ENCODE data around the gene FETUB. TPM values are rescaled to one million over a fixed set of nuclear protein-coding genes. Genes with fewer than 3 reads are reported as not detected.

Gene FETUB
- total and polyA plus RNA-seq, 7 donors, result 0.46 TPM; not detected in 6

GRCh38 chr3:186648851-186649250 lies 8.7 kb downstream of the FETUB start:
- WGBS, 2 donors, result 82 to 89% methylated on average over 1 of the region's 1 CpG
- intact Hi-C loops (cut with DNase I), result no loop called here
- Histone ChIP-seq H3K27me3 (no peaks in the 10 kb centered on the region), H3K27ac (no peak overlapping the region), H3K4me3 (no peak overlapping the region), H3K4me1 (no peaks in the 10 kb centered on the region), H3K9me3 (no peaks in the 10 kb centered on the region), H3K36me3 (no peaks in the 10 kb centered on the region)
- no peak for DNase-seq
- TF ChIP-seq EP300 (IDR thresholded peaks at IDR 0.05) (no peak), POLR2AphosphoS5 (IDR thresholded peaks at IDR 0.05) (no peak), POLR2A (IDR thresholded peaks at IDR 0.05) (no peak)

GRCh38 chr3:186651678-186652215 lies 11.5 kb downstream of the FETUB start:
- H3K9me3 ChIP-seq, result no peaks in the 10 kb centered on the region
- H3K4me3 ChIP-seq, result no peak overlapping the region
- H3K27ac ChIP-seq, result no peak overlapping the region
- H3K27me3 ChIP-seq, result no peaks in the 10 kb centered on the region
- TF ChIP-seq POLR2A (IDR thresholded peaks at IDR 0.05) (no peak), CTCF (IDR thresholded peaks at IDR 0.05) (no peak), EP300 (IDR thresholded peaks at IDR 0.05) (no peak), POLR2AphosphoS5 (IDR thresholded peaks at IDR 0.05) (no peak)
- WGBS, 2 donors, result 77 to 84% methylated on average over 3 of the region's 3 CpGs
- no peaks in the 10 kb centered on the region for H3K36me3 ChIP-seq
- no peaks in the 10 kb centered on the region for H3K4me1 ChIP-seq
- intact Hi-C loops (cut with DNase I), result no loop called here
- DNase-seq, result no peak

GRCh38 chr3:186653080-186653707 lies 13.0 kb downstream of the FETUB start:
- Histone ChIP-seq H3K27ac (no peak overlapping the region), H3K36me3 (no peaks in the 10 kb centered on the region), H3K4me1 (no peaks in the 10 kb centered on the region), H3K4me3 (no peak overlapping the region), H3K27me3 (no peaks in the 10 kb centered on the region), H3K9me3 (no peaks in the 10 kb centered on the region)
- TF ChIP-seq CTCF (IDR thresholded peaks at IDR 0.05), result no peak
- WGBS, 2 donors, result 69 to 84% methylated on average over 7 of the region's 7 CpGs
- intact Hi-C loops (cut with DNase I), result no loop called here
- no peak for DNase-seq

GRCh38 chr3:186653984-186654383 lies 13.8 kb downstream of the FETUB start:
- DNase-seq, result no peak
- TF ChIP-seq POLR2AphosphoS5 (IDR thresholded peaks at IDR 0.05), result no peak
- TF ChIP-seq POLR2A (IDR thresholded peaks at IDR 0.05), result no peak
- no peak for TF ChIP-seq CTCF (IDR thresholded peaks at IDR 0.05)
- no peak for TF ChIP-seq EP300 (IDR thresholded peaks at IDR 0.05)
- Histone ChIP-seq H3K4me3 (no peak overlapping the region), H3K36me3 (no peaks in the 10 kb centered on the region), H3K27me3 (no peaks in the 10 kb centered on the region), H3K4me1 (no peaks in the 10 kb centered on the region), H3K27ac (no peak overlapping the region), H3K9me3 (no peaks in the 10 kb centered on the region)
- intact Hi-C loops (cut with DNase I), result no loop called here
- WGBS, 2 donors, result 65 to 66% methylated on average over 6 of the region's 6 CpGs

- no peaks in the 10 kb centered on the region for H3K9me3 ChIP-seq
- no peak overlapping the region for H3K27ac ChIP-seq
- intact Hi-C loops (cut with DNase I), result no loop called here
- H3K4me1 ChIP-seq, result no peaks in the 10 kb centered on the region
- no peak for TF ChIP-seq POLR2A (IDR thresholded peaks at IDR 0.05)
- no peak for TF ChIP-seq CTCF (IDR thresholded peaks at IDR 0.05)
- TF ChIP-seq POLR2AphosphoS5 (IDR thresholded peaks at IDR 0.05), result no peak
- no peak for TF ChIP-seq EP300 (IDR thresholded peaks at IDR 0.05)
- WGBS, 2 donors, result 51 to 77% methylated on average over 7 of the region's 7 CpGs
- peaks cover 0 to 12% (median 0%) of the 10 kb centered on the region in 3 donors for H3K27me3 ChIP-seq
- no peaks in the 10 kb centered on the region for H3K36me3 ChIP-seq
- no peak overlapping the region for H3K4me3 ChIP-seq
- no peak for DNase-seq
Observed at GRCh38 chr3:186663361-186664118, 23.3 kb downstream of the FETUB start.

Measured in sigmoid colon (tissue), 7 donors.